Inflammatory macrophage treated with lipopolysaccharide for 4 hours (primary cell): ENCODE data around the gene BDH1.
"Not testable (repeated sequence)": the region's sequence is repeated elsewhere in the genome, so short reads cannot be mapped to it uniquely, and the experiment has no call there.

Experiments
- DNase-seq: peaks from one replicate; pipeline ENCODE4 v3.0.0-alpha.2; 2020

BDH1 gene

GRCh38 chr3:197520311-197521276 lies 35.2 kb downstream of the BDH1 start:
- no peak for DNase-seq

GRCh38 chr3:197519801-197520211 lies 36.0 kb downstream of the BDH1 start:
- DNase-seq = no peak

DNA sequence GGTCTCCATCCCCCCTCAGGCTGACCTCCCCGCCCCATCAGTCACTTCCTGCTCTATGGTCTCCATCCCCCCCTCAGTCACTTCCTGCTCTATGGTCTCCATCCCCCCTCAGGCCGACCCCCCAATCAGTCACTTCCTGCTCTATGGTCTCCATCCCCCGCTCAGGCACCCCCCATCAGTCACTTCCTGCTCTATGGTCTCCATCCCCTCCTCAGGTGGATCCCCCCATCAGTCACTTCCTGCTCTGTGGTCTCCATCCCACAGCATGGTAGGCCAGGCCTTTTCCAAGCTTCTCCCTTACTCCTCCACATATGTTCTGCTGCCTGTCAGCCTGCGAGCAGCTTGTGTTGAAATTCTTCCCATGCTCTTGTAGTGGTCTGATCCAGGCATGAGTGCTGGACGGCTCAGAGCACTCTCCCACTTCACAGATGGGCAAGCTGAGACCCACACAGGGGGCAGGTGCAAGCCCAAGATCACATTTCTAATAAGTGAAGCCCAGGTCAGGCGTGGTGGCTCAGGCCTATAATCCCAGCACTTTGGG lies 36.8 kb downstream of the BDH1 start:
- no peak for DNase-seq

DNA sequence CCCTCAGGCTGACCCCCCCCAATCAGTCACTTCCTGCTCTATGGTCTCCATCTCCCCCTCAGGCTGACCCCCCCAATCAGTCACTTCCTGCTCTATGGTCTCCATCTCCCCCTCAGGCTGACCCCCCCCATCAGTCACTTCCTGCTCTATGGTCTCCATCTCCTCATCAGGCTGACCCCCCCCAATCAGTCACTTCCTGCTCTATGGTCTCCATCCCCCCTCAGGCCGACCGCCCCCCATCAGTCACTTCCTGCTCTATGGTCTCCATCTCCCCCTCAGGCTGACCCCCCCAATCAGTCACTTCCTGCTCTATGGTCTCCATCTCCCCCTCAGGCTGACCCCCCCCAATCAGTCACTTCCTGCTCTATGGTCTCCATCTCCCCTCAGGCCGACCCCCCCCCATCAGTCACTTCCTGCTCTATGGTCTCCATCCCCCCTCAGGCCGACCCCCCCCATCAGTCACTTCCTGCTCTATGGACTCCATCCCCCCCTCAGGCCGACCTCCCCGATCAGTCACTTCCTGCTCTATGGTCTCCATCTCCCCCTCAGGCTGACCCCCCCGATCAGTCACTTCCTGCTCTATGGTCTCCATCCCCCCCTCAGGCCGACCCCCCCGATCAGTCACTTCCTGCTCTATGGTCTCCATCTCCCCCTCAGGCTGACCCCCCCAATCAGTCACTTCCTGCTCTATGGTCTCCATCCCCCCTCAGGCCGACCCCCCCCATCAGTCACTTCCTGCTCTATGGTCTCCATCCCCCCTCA lies 37.7 kb downstream of the BDH1 start:
- DNase-seq = not testable (repeated sequence)

- DNase-seq = not testable (repeated sequence)
Measured at GRCh38 chr3:197516890-197517606, 38.7 kb downstream of the BDH1 start.

- no peak for DNase-seq
Measured at GRCh38 chr3:197516517-197516889, 39.3 kb downstream of the BDH1 start.

GRCh38 chr3:197514786-197515355 lies 40.9 kb downstream of the BDH1 start:
- DNase-seq = no peak

GRCh38 chr3:197513953-197514785 lies 41.6 kb downstream of the BDH1 start:
- no peak for DNase-seq

DNA sequence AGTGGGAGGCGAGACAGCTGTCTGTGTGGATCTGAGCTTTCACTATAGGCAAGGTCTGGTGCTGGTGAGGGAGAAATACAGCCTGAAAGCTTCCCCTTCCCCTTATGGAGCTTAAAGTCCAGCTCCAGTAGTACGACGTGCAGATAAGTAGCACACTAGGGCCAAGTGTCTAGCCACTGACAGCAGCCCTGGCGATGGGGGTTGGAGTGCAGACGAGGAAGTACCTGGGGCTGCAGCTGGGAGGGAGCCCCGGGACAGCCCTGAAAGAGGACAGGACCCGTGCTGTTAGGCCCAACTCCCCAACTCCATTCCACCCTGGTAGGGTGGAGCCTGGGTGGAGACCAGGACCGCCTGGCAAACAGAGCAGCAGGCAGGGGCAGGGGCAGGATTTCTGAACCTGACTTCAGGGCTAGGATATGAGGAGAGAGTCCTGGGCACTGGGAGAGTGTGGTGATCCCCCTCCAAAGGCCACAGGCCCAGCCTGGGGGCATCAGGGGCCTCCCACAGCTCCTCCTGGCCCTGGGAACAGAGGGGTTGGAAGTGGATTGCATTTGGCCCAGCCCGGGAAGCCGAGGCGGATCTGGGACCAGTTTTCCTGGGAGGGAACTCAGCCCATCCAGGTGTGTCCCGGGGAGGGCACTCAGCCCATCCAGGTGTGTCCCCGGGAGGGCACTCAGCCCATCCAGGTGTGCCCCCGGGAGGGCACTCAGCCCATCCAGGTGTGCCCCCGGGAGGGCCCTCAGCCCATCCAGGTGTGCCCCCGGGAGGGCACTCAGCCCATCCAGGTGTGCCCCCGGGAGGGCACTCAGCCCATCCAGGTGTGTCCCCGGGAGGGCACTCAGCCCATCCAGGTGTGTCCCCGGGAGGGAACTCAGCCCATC lies 42.8 kb downstream of the BDH1 start:
- no peak for DNase-seq

- no peak for DNase-seq
Measured at GRCh38 chr3:197511853-197512635, 43.7 kb downstream of the BDH1 start.

DNA sequence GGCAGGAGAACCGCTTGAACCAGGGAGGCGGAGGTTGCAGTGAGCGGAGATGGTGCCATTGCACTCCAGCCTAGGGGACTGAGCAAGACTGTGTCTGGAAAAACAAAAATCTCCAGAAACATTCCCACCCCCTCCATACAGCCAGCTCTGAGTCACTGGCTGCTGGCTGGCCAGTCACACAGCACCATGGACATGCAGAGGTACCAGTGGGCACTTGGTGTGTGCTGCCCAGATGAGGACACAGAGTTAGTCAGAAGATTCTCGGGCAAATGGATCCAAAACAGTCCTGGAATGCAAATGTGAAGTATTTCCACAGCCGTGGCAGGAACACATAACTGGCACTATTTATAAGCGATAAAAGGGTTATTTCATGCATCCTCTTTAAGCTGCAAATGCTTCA lies 44.6 kb downstream of the BDH1 start:
- no peak for DNase-seq

DNA sequence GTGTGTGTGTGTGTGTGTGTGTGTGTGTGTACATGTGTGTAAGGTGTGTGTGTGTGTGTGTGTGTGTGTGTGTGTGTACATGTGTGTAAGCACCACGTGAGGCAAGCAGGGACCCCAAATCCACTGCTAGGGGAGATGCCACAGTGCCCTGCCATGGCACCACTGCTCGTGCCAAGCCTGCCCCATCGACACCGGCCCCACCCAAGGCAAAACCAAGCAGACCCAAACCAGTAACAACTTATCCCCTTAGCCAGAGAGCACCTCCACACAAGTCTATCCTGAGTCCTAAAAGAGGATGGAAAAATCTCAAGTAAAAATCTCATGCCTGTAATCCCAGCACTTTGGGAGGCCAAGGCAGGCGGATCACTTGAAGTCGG lies 45.1 kb downstream of the BDH1 start:
- DNase-seq = no peak

DNA sequence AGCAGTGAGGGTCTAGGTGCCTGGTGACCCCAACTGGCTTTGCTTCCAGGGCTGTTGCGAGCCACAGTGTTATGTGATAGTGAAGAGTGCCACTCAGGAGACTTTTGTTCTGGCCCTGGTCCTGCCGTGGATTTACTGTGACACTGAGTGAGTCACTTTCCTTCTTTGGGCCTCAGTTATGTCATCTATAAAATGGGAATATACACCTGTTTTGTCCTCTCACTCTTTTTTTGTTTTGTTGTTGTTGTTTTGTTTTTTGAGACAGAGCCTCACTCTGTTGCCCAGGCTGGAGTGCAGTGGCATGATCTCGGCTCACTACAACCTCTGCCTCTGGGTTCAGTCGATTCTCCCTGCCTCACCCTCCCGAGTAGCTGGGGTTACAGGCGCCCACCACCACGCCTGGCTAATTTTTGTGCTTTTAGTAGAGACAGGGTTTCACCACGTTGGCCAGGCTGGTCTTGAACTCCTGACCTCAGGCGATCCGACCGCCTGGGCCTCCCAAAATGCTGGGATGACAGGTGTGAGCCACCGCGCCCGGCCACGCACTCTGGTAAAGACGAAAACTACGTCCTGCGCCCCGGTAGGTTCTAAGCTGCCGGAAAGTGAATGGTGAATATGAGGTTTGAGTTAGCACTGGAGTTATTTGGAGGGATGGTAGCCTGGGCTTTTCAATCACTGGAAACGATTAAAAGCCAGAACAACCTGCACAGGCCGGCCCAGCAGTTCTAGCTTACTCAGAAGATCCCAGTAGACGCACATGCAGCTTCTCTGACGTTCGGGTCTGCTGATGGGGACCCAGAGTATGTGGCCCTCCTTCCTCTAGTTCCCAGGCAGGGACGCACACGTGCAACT lies 46.6 kb downstream of the BDH1 start:
- DNase-seq = no peak

- DNase-seq = no peak
Measured at GRCh38 chr3:197508461-197508860, 47.3 kb downstream of the BDH1 start.

GRCh38 chr3:197508051-197508451 lies 47.7 kb downstream of the BDH1 start:
- DNase-seq = no peak

DNA sequence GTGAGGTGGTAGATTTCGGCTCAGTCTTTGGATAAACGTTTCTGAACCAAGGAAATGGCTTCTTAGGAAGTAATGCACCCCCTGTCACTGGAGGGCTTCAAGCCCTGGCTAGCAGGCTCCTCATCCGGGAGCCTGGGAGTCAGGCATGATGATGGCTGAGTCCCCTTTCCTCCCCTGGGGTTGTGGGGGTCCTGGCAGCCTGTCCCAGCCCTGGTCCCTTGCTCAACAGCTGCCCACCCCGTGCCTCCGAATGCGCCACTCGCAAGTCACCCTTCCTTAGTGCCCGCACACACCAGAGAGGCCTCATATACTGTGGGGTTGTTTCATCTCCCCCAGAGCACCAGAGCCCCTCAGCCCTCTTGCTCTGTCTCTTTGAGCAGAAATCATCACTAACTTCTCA lies 48.2 kb downstream of the BDH1 start:
- DNase-seq = no peak

GRCh38 chr3:197507081-197507480 lies 48.7 kb downstream of the BDH1 start:
- no peak for DNase-seq

GRCh38 chr3:197505796-197506548 lies 49.8 kb downstream of the BDH1 start:
- DNase-seq = peak; percentile 10
